Smooth muscle cell (in vitro differentiated cells): Measurements from ENCODE around the gene TMEM38A. TPM values are rescaled to one million over a fixed set of nuclear protein-coding genes. Genes with fewer than 3 reads are reported as not detected.

ENCODE experiments used
- DNase-seq: peaks from one replicate; lab custom pipeline; 2025; ENCODE audit not compliant: unreplicated experiment; lab: John Stamatoyannopoulos, UW
- H2AFZ ChIP-seq: fragments of 200-600 bp; sonication (generic); 2 replicates; pipeline ENCODE4 v1.6.0; 2016; ENCODE audit warnings: antibody characterized with exemption, low read depth, mild to moderate bottlenecking
- H3F3A ChIP-seq: fragments of 200-600 bp; sonication (generic); 2 replicates; pipeline ENCODE4 v1.6.0; 2017; ENCODE audit warnings: antibody characterized with exemption, low read depth
- H3K27ac ChIP-seq: fragments of 200-600 bp; sonication (generic); 2 replicates; pipeline ENCODE4 v1.5.1; 2016; ENCODE audit warnings: low read depth, mild to moderate bottlenecking
- H3K27me3 ChIP-seq: fragments of 200-600 bp; sonication (generic); 2 replicates; pipeline ENCODE4 v1.6.1; 2016; ENCODE audit warnings: low read depth, mild to moderate bottlenecking
- H3K36me3 ChIP-seq: fragments of 200-600 bp; sonication (generic); 2 replicates; pipeline ENCODE4 v1.5.1; 2016; ENCODE audit warnings: low read depth
- H3K4me1 ChIP-seq: fragments of 200-600 bp; sonication (generic); 2 replicates; pipeline ENCODE4 v1.5.1; 2016; ENCODE audit warnings: low read depth
- H3K4me2 ChIP-seq: fragments of 200-600 bp; sonication (generic); 2 replicates; pipeline ENCODE4 v1.6.0; 2016; ENCODE audit warnings: mild to moderate bottlenecking
- H3K4me3 ChIP-seq: fragments of 200-600 bp; sonication (generic); 2 replicates; pipeline ENCODE4 v1.5.1; 2016; ENCODE audit warnings: mild to moderate bottlenecking
- H3K79me2 ChIP-seq: fragments of 200-600 bp; sonication (generic); 2 replicates; pipeline ENCODE4 v1.6.0; 2016; ENCODE audit warnings: low read depth, mild to moderate bottlenecking
- H3K9ac ChIP-seq: fragments of 200-600 bp; sonication (generic); 2 replicates; pipeline ENCODE4 v1.6.0; 2016; ENCODE audit warnings: low read depth
- H3K9me3 ChIP-seq: fragments of 200-600 bp; sonication (generic); replicated peaks from 2 replicates; pipeline ENCODE4 v1.5.1; 2016; ENCODE audit warnings: low read depth
- H4K20me1 ChIP-seq: fragments of 200-600 bp; sonication (generic); 2 replicates; pipeline ENCODE4 v1.6.0; 2016; ENCODE audit warnings: low read depth
- CTCF ChIP-seq: fragments of 200-600 bp; sonication (generic); IDR thresholded peaks from 2 replicates; pipeline ENCODE4 v1.5.1; 2017; ENCODE audit warnings: borderline replicate concordance, mild to moderate bottlenecking, antibody characterized with exemption; ENCODE audit not compliant: insufficient read depth, poor library complexity, severe bottlenecking
- WGBS: methylation state at CpG from one replicate; pipeline ENCODE4 v1.1.7; 2016; ENCODE audit warnings: low lambda C conversion rate; 5-methylcytosine and 5-hydroxymethylcytosine counted together
- polyA plus RNA-seq: library from polyadenylated mRNA; unstranded; fragments of >200 nt; fragmentation: Nextera tagmentation; extraction: Ambion mirVana; gene quantifications from 2 replicates; pipeline ENCODE4 v1.2.1, GENCODE V29; 2016
- total RNA-seq: library from RNA; depleted of rRNA; stranded (reverse); fragments of >200 nt; gene quantifications from 2 replicates; pipeline ENCODE4 v1.2.3, GENCODE V29; 2014

TMEM38A gene
- total and polyA plus RNA-seq, 2 experiments from 2014 or later: 0.53 to 0.81 TPM

DNA sequence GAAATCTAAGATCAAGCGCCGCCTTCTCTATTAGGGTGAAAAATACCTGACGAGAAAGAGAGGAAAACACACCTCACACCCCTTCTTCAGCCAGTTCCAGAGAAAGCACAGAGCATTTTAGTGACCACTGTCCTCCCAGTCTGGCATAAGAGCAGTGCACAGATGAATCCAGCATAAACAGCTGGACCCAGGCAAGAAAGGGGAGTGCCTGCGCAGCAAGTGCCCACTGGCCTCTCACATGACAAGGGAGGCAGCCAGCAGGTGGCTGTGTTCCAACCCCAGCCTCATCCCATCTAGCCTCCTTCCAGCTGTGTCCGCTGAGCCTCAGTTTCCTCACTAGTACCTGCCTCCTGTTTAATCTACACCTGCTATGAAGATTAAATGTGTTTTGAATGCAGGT is 40.9 kb upstream of the TMEM38A start:
- Histone ChIP-seq H3K27me3 (no peaks in the 10 kb centered on the region), H3K4me2 (no peak overlapping the region), H3K9ac (no peak overlapping the region), H4K20me1 (peaks cover 100% of the 10 kb centered on the region), H3F3A (no peaks in the 10 kb centered on the region), H3K27ac (no peak overlapping the region), H3K36me3 (no peaks in the 10 kb centered on the region), H3K9me3 (no peaks in the 10 kb centered on the region), H2AFZ (no peak overlapping the region), H3K79me2 (peaks cover 98% of the 10 kb centered on the region), H3K4me1 (no peaks in the 10 kb centered on the region), H3K4me3 (no peak overlapping the region)
- TF ChIP-seq CTCF: no peak
- WGBS: 96% methylated on average over 5 of the region's 5 CpGs
- no peak for DNase-seq

DNA sequence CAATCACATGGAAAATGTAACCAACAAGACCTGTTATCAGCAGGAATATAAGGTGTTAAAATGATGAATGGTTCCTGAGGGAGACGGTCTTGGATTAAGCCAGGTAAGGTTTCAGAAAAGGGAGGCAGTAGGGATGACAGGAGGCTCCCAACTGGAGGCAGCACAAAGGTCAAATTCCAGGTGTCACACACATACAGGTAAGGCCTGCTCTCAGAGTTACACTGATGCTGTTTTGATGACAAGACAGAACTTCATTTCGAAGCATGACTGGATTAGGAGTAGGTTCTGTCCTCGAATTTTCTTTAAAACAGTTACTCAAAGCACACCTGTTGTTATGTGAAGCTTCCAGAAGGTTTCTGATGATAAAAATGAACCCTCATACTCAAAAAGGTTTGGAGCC is 40.4 kb upstream of the TMEM38A start:
- Histone ChIP-seq H3K4me1 (no peaks in the 10 kb centered on the region), H3K4me3 (no peak overlapping the region), H2AFZ (no peak overlapping the region), H3K79me2 (peaks cover 99% of the 10 kb centered on the region), H3K9me3 (no peaks in the 10 kb centered on the region), H3K4me2 (no peak overlapping the region), H3K36me3 (no peaks in the 10 kb centered on the region), H4K20me1 (peaks cover 100% of the 10 kb centered on the region), H3F3A (no peaks in the 10 kb centered on the region), H3K27ac (no peak overlapping the region), H3K27me3 (no peaks in the 10 kb centered on the region), H3K9ac (no peak overlapping the region)
- no peak for DNase-seq
- WGBS: 83% methylated on average over 3 of the region's 3 CpGs
- TF ChIP-seq CTCF: no peak

GRCh38 chr19:16621165-16621800 is 39.7 kb upstream of the TMEM38A start:
- Histone ChIP-seq H3K27ac (no peak overlapping the region), H3K4me1 (peaks cover 5% of the 10 kb centered on the region), H3K27me3 (no peaks in the 10 kb centered on the region), H2AFZ (no peak overlapping the region), H3K9ac (no peak overlapping the region), H3K36me3 (no peaks in the 10 kb centered on the region), H4K20me1 (peaks cover 100% of the 10 kb centered on the region), H3K4me3 (no peak overlapping the region), H3K4me2 (no peak overlapping the region), H3K79me2 (peaks cover 100% of the 10 kb centered on the region), H3K9me3 (no peaks in the 10 kb centered on the region), H3F3A (no peaks in the 10 kb centered on the region)
- TF ChIP-seq CTCF: no peak
- WGBS: 89% methylated on average over 7 of the region's 7 CpGs
- no peak for DNase-seq

DNA sequence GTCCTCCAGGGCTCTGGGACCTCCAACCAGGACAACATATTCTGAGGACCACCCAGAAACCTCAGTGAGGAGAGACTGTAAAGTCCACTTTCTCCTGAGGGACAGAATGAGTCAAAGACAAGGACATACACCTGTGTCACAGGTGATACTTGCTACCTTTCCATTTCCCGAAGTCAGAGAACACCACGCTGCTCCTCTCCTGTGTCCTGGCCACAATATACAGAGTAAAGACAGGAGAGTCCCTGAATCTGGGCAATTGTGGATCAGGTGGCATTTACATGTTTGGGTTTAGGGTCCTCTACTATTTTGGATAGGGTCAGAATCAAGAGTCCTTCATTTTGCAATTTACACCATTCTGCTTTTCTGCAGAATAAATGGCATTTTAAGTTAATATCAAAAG is 37.9 kb upstream of the TMEM38A start:
- no peak overlapping the region for H3K27ac ChIP-seq
- WGBS: 100% methylated on average over 2 of the region's 2 CpGs
- H4K20me1 ChIP-seq: peaks cover 97% of the 10 kb centered on the region
- no peaks in the 10 kb centered on the region for H3K36me3 ChIP-seq
- peaks cover 99% of the 10 kb centered on the region for H3K79me2 ChIP-seq
- no peak for TF ChIP-seq CTCF
- H3K27me3 ChIP-seq: no peaks in the 10 kb centered on the region
- no peaks in the 10 kb centered on the region for H3F3A ChIP-seq
- no peak overlapping the region for H3K4me2 ChIP-seq
- no peak overlapping the region for H3K4me3 ChIP-seq
- no peak overlapping the region for H2AFZ ChIP-seq
- DNase-seq: no peak
- H3K4me1 ChIP-seq: peaks cover 8% of the 10 kb centered on the region
- no peak overlapping the region for H3K9ac ChIP-seq
- no peaks in the 10 kb centered on the region for H3K9me3 ChIP-seq
